MM.1S (cell line): ENCODE measurements around the gene ARHGAP44.

ENCODE experiments used
- DNase-seq: peaks from one replicate; pipeline ENCODE4 v3.0.0-alpha.2; 2015
- H2AFZ ChIP-seq: fragments of 300-600 bp; sonication (generic); 2 replicates; pipeline ENCODE4 v1.6.0; 2016; ENCODE audit warnings: antibody characterized with exemption, low read length
- H3F3A ChIP-seq: fragments of 300-600 bp; sonication (generic); 2 replicates; pipeline ENCODE4 v1.6.1; 2016; ENCODE audit warnings: mild to moderate bottlenecking, antibody characterized with exemption, low read length, moderate library complexity, mixed read lengths; ENCODE audit not compliant: insufficient read depth
- H3K27ac ChIP-seq: fragments of 300-600 bp; sonication (generic); 2 replicates; pipeline ENCODE4 v1.5.1; 2016; ENCODE audit warnings: mild to moderate bottlenecking, low read length
- H3K27me3 ChIP-seq: fragments of 300-600 bp; sonication (generic); replicated peaks from 2 replicates; pipeline ENCODE4 v1.6.0; 2016; ENCODE audit warnings: low read length; ENCODE audit not compliant: insufficient read depth
- H3K36me3 ChIP-seq: fragments of 300-600 bp; sonication (generic); replicated peaks from 2 replicates; pipeline ENCODE4 v1.6.1; 2016; ENCODE audit warnings: mild to moderate bottlenecking, low read length, mixed read lengths; ENCODE audit not compliant: insufficient read depth
- H3K4me1 ChIP-seq: fragments of 300-600 bp; sonication (generic); 2 replicates; pipeline ENCODE4 v1.6.1; 2016; ENCODE audit warnings: low read length, mixed read lengths
- H3K4me2 ChIP-seq: fragments of 300-600 bp; sonication (generic); 2 replicates; pipeline ENCODE4 v1.6.0; 2016; ENCODE audit warnings: low read depth, low read length
- H3K4me3 ChIP-seq: fragments of 300-600 bp; sonication (generic); 2 replicates; pipeline ENCODE4 v1.5.1; 2016; ENCODE audit warnings: low read length, mixed read lengths
- H3K79me2 ChIP-seq: fragments of 300-600 bp; sonication (generic); 2 replicates; pipeline ENCODE4 v1.6.1; 2016; ENCODE audit warnings: mixed run types, low read length, mixed read lengths
- H3K9ac ChIP-seq: fragments of 300-600 bp; sonication (generic); 2 replicates; pipeline ENCODE4 v1.6.1; 2016; ENCODE audit warnings: low read length, mixed read lengths
- H3K9me2 ChIP-seq: fragments of 300-600 bp; sonication (generic); replicated peaks from 2 replicates; pipeline ENCODE4 v1.6.1; 2016; ENCODE audit warnings: mild to moderate bottlenecking, low read length, mixed read lengths; ENCODE audit not compliant: insufficient read depth
- H3K9me3 ChIP-seq: fragments of 300-600 bp; sonication (generic); replicated peaks from 2 replicates; pipeline ENCODE4 v1.6.1; 2016; ENCODE audit warnings: mild to moderate bottlenecking, low read length, mixed read lengths; ENCODE audit not compliant: insufficient read depth
- H4K20me1 ChIP-seq: fragments of 300-600 bp; sonication (generic); 2 replicates; pipeline ENCODE4 v1.6.1; 2016; ENCODE audit warnings: mild to moderate bottlenecking, low read length, moderate library complexity, mixed read lengths; ENCODE audit not compliant: insufficient read depth
- EZH2 ChIP-seq: fragments of 300-600 bp; sonication (generic); optimal IDR thresholded peaks from 2 replicates; pipeline ENCODE3; 2017; ENCODE audit warnings: low read depth, mild to moderate bottlenecking, antibody characterized with exemption, low read length, mixed read lengths
- EZH2phosphoT487 ChIP-seq: fragments of 300-600 bp; sonication (generic); IDR thresholded peaks from 2 replicates; pipeline ENCODE4 v1.6.1; 2018; ENCODE audit warnings: antibody characterized with exemption, low read length
- TF ChIP-seq, protein P1 (sequence below): fragments of 300-600 bp; sonication (generic); IDR thresholded peaks from 2 replicates; pipeline ENCODE4 v1.5.1; 2016; ENCODE audit warnings: antibody characterized with exemption, low read length, mixed read lengths

ARHGAP44 gene

GRCh38 chr17:12883472-12883871, 94.2 kb downstream of the ARHGAP44 start:
- no peak overlapping the region for H3K27ac ChIP-seq
- H3K4me2 ChIP-seq = no peak overlapping the region
- no peaks in the 10 kb centered on the region for H3K4me1 ChIP-seq
- H3K4me3 ChIP-seq = no peak overlapping the region
- no peaks in the 10 kb centered on the region for H3K79me2 ChIP-seq
- H3K27me3 ChIP-seq = no peaks in the 10 kb centered on the region
- no peaks in the 10 kb centered on the region for H3K9me2 ChIP-seq
- H2AFZ ChIP-seq = no peak overlapping the region
- H4K20me1 ChIP-seq = no peaks in the 10 kb centered on the region
- TF ChIP-seq EZH2 = no peak
- TF ChIP-seq, protein P1, sequence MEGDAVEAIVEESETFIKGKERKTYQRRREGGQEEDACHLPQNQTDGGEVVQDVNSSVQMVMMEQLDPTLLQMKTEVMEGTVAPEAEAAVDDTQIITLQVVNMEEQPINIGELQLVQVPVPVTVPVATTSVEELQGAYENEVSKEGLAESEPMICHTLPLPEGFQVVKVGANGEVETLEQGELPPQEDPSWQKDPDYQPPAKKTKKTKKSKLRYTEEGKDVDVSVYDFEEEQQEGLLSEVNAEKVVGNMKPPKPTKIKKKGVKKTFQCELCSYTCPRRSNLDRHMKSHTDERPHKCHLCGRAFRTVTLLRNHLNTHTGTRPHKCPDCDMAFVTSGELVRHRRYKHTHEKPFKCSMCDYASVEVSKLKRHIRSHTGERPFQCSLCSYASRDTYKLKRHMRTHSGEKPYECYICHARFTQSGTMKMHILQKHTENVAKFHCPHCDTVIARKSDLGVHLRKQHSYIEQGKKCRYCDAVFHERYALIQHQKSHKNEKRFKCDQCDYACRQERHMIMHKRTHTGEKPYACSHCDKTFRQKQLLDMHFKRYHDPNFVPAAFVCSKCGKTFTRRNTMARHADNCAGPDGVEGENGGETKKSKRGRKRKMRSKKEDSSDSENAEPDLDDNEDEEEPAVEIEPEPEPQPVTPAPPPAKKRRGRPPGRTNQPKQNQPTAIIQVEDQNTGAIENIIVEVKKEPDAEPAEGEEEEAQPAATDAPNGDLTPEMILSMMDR = no peak
- TF ChIP-seq EZH2phosphoT487 = no peak
- no peaks in the 10 kb centered on the region for H3K9me3 ChIP-seq
- H3F3A ChIP-seq = no peaks in the 10 kb centered on the region
- no peak overlapping the region for H3K9ac ChIP-seq
- no peak for DNase-seq
- H3K36me3 ChIP-seq = no peaks in the 10 kb centered on the region

- no peaks in the 10 kb centered on the region for H3K27me3 ChIP-seq
- no peak overlapping the region for H3K4me3 ChIP-seq
- H3K4me1 ChIP-seq = no peaks in the 10 kb centered on the region
- no peak overlapping the region for H3K27ac ChIP-seq
- no peaks in the 10 kb centered on the region for H3K79me2 ChIP-seq
- H4K20me1 ChIP-seq = no peaks in the 10 kb centered on the region
- no peaks in the 10 kb centered on the region for H3K9me3 ChIP-seq
- no peaks in the 10 kb centered on the region for H3F3A ChIP-seq
- no peak overlapping the region for H2AFZ ChIP-seq
- no peaks in the 10 kb centered on the region for H3K36me3 ChIP-seq
- no peak for DNase-seq
- no peaks in the 10 kb centered on the region for H3K9me2 ChIP-seq
- no peak overlapping the region for H3K4me2 ChIP-seq
- no peak overlapping the region for H3K9ac ChIP-seq
- TF ChIP-seq, protein P1 = no peak
- TF ChIP-seq EZH2 (no peak), EZH2phosphoT487 (no peak)
Observed at GRCh38 chr17:12887088-12887487, 97.8 kb downstream of the ARHGAP44 start.

DNA sequence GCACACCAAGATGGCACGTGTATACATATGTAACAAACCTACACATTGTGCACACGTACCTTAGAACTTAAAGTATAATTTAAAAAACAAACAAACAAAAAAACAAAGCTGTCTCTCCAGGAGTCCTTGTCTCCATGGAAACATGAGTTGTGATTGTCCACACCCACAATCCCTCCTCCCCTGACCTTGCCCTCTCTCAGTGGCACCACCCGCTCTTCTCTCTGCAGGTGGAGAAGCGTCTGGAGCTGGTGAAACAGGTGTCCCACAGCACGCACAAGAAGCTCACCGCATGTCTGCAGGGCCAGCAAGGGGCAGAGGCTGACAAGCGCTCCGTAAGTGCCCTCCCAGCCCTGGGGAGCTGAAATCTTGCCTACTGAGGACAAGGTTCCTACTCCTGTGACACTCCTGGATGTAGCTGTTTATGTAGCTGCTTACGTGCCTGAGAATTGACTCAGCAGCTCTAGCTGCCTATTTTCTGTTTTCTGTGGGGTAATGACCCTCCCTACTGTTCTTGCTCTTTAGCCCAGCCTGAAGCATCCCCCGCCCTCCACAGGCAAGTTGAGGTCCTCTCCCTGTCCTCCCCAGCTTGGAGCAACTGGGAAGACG, 107.0 kb downstream of the ARHGAP44 start:
- no peaks in the 10 kb centered on the region for H3K27me3 ChIP-seq
- H3K9me2 ChIP-seq = no peaks in the 10 kb centered on the region
- no peak overlapping the region for H3K9ac ChIP-seq
- no peak overlapping the region for H2AFZ ChIP-seq
- no peaks in the 10 kb centered on the region for H3F3A ChIP-seq
- TF ChIP-seq EZH2phosphoT487 (no peak), EZH2 (no peak)
- TF ChIP-seq, protein P1 = no peak
- no peak overlapping the region for H3K4me2 ChIP-seq
- no peaks in the 10 kb centered on the region for H4K20me1 ChIP-seq
- H3K9me3 ChIP-seq = no peaks in the 10 kb centered on the region
- H3K36me3 ChIP-seq = no peaks in the 10 kb centered on the region
- no peaks in the 10 kb centered on the region for H3K4me1 ChIP-seq
- H3K79me2 ChIP-seq = no peaks in the 10 kb centered on the region
- no peak for DNase-seq
- H3K4me3 ChIP-seq = no peak overlapping the region
- H3K27ac ChIP-seq = no peak overlapping the region
